RCC 7860 (cell line): ENCODE results near the gene CUBN.

Experiments
- DNase-seq: peaks from one replicate; pipeline ENCODE4 v3.0.0-alpha.2; 2015; ENCODE audit warnings: low spot score
- FAIRE-seq: peaks from 2 replicates; lab custom pipeline; 2012; peaks lifted over from hg19 to GRCh38; lab: Jason Lieb, UNC

CUBN gene

GRCh38 chr10:17049195-17049594 is 80.4 kb downstream of the CUBN start:
- FAIRE-seq (no peak), DNase-seq (no peak)

DNA sequence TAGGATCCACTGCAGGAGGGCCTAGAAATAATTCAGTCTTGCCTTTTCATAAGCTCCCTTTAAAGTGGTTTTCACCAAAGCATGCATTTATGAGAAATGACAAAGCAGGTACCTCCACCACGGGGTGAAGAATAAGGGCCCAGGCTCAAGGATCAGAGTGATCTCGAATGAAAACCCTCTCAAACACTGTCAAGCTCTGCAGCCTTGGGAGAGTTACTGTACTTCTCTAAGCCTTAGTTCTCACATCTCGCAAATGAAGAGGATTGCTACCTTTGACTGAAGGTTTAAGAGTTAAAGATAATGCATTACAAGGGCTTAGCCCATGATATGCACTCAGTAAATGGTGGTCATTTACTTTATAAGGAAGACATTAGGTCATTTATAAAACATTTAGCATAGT is 81.7 kb downstream of the CUBN start:
- no peak for FAIRE-seq
- no peak for DNase-seq

DNA sequence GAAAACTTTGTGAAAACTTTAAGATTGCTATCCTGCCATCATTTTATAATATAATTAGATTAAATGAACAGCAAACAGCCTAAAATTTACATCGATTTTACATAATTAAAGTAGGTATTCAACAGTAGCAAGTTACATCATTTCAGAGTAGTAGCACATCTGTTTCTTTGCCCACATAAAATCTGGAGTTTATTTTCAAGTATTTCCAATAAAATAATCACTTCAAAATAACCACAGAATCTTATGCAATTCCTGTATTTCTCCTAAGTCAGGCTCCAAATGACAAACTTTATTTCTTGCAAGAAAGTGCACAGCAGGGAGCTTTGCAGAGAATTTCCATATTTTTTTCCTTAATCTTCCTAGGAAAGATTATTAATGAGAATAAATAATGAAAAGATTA is 82.6 kb downstream of the CUBN start:
- DNase-seq (no peak), FAIRE-seq (no peak)

GRCh38 chr10:17043586-17043985 is 86.0 kb downstream of the CUBN start:
- FAIRE-seq: no peak

GRCh38 chr10:17041626-17042520 is 87.7 kb downstream of the CUBN start:
- no peak for FAIRE-seq
- DNase-seq: no peak

More at GRCh38 chr10:17043586-17043985, 86.0 kb downstream of the CUBN start:
- no peak for DNase-seq

- FAIRE-seq (no peak), DNase-seq (no peak)
These were observed 91.0 kb downstream of the CUBN start for GRCh38 chr10:17038627-17039026.

DNA sequence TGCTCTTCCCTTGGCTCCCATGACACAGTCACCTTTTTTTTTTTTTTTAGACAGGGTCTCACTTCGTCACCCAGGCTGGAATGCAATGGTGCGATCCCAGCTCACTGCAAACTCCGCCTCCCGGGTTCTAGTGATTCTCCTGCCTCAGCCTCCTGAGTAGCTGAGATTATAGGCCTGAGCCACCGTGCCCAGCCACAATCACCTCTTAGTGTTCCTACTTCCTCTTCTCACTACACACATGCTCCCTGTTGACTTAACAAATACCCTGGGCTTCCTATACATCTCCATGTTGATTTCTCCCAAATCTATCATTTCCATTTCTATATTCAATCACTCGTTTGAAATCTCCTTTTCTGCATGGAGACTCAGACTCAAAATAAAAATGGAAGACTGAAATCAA is 91.7 kb downstream of the CUBN start:
- FAIRE-seq: no peak
- no peak for DNase-seq

- no peak for FAIRE-seq
These were observed 94.2 kb downstream of the CUBN start for GRCh38 chr10:17035446-17035845.

GRCh38 chr10:17033529-17034260 is 95.9 kb downstream of the CUBN start:
- no peak for FAIRE-seq

More at GRCh38 chr10:17035446-17035845, 94.2 kb downstream of the CUBN start:
- DNase-seq: no peak

GRCh38 chr10:17031637-17032635 is 97.7 kb downstream of the CUBN start:
- FAIRE-seq (no peak), DNase-seq (no peak)

More at GRCh38 chr10:17033529-17034260, 95.9 kb downstream of the CUBN start:
- no peak for DNase-seq

DNA sequence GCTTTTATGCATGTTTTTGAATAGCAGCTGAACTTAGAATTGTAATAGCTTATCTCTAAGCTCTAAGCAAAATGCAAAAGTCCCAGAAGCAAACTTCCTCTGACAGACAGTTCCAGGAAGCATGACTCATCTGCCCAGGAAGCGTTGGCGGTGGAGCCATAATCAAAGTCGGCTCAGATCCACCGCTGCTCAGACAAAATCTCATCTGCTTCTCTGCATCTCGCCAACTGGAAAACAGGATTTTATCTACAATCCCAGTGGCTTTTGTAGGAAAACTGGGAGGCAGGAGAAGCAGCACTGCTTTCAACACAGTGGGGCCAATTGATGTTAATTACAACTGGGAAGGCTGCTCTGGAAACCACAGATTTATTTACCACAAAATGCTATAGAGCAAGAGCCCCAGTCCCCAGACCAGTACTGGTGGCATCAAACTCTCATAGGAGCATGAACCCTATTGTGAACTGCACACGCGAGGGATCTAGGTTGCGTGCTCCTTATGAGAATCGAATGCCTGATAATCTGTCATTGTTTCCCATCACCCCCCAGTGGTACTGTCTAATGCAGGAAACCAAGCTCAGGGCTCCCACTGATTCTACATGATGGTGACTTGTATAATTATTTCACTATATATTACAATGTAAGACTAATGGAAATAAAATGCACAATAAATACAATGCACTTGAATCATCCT is 99.9 kb downstream of the CUBN start:
- FAIRE-seq (peak; percentile 79), DNase-seq (peak; percentile 56)

DNA sequence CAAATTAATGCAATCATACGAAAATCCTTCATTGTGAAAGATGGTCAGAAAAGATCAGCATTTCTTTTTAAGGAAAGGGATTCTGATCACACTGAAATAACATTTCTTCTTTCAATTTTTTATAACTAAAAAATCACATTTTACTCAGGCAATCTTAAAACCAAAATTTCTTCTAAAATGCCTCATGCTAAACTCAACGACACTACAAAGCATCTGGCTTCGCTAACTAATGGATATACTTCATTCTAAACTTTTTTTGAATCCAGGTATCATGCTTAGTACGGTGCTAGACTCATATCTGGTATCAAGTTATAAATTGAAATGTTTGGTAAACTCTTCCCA is 100.4 kb downstream of the CUBN start:
- no peak for DNase-seq
- FAIRE-seq: no peak

DNA sequence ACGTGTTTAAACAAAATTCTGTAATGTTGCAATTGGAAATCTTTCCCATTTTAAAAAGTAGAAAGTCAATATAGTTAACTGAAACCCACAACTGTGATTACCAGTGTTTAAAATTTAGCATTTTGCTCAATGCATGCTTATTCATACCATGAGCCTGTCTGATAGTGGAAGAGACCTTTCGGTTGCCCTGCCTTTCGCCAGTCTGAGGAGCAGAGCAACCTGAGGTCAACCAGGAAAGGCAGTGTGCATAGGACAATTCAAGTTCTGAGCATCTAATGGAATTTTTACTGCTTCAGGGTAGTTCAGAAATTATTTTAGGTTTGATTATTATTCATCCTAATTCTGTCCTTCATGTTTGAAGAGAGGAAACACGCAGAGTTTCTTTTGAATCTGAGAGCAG is 100.8 kb downstream of the CUBN start:
- FAIRE-seq: no peak

DNA sequence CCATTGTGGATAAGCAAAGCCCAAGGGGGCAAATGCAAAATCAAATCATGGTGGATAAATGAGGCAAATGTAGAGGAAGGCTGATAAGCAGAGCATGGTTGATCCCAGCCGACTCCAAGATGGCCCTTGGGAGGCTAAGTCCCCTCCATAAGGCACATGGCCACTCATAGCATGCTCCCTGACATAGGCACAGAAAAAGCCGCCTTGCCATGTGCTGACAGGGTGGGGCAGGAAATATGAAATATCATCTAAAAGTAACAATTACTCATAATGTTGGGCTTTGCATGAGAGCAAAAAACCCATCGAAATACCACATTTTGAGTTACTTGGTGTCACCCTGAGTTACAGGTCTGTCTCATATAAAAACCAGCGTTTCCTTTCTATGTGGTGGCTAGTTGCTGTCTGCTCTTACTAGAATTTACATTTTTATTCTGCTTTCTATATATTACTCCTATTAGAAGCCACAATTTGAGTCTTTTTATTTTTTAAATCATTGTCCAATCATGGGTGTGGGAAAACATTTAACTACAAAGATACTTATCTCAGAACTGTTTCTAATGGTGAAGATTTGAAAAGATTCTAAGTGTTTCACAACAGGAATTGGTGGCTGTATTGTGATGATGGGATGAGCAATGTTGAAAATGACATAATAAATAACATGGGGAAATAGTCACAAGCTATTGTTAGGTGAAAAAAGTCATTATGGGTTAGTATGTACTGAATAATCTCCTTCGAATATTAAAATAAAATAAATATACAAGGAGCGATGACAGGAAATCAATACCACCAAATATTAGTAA is 102.7 kb downstream of the CUBN start:
- no peak for FAIRE-seq

More for the DNA sequence above, 100.8 kb downstream of the CUBN start:
- DNase-seq: no peak

DNA sequence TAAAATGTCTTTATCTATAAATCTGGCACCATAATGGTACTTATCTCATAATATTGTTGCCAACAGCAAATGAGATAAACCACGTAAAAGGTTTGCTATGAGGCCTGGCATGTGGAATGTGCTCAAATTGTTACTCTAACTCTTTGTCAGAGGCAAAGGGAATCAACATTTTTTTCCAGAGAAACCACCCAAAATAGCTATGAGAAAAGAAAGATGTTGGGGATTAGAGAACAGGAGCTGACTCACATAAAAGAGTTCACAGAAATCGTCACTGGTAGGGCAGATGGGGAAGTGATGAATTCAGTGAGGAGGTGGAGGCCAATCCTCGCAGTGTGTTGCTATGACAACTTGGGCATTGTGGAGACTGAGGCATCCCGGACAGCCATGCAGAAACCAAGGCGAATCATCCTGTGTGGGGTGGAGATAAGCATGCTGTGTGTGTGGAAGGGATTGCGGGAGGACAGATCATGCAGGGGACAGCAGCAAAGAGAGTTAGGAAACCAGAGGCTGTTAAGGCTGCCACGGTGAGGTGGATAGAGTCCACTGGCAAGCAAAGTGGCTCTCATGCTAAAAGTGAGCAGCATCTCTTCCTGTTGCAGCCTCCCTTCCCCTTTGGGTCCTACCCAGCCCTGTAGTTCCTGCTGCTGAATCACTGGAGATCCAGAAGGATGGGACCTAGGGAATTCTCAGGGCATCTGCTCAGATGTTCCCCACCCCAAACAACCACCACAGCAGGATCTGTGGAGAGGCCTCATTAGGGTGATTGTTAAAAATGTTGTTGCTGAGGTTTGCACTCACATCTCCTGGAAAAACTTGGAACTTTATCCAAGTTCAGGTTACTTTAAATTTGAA is 103.9 kb downstream of the CUBN start:
- peak; percentile 97 for DNase-seq
- peak; percentile 78 for FAIRE-seq

More for the DNA sequence above, 102.7 kb downstream of the CUBN start:
- no peak for DNase-seq

GRCh38 chr10:17024461-17024860 is 105.2 kb downstream of the CUBN start:
- DNase-seq: no peak
- no peak for FAIRE-seq

DNA sequence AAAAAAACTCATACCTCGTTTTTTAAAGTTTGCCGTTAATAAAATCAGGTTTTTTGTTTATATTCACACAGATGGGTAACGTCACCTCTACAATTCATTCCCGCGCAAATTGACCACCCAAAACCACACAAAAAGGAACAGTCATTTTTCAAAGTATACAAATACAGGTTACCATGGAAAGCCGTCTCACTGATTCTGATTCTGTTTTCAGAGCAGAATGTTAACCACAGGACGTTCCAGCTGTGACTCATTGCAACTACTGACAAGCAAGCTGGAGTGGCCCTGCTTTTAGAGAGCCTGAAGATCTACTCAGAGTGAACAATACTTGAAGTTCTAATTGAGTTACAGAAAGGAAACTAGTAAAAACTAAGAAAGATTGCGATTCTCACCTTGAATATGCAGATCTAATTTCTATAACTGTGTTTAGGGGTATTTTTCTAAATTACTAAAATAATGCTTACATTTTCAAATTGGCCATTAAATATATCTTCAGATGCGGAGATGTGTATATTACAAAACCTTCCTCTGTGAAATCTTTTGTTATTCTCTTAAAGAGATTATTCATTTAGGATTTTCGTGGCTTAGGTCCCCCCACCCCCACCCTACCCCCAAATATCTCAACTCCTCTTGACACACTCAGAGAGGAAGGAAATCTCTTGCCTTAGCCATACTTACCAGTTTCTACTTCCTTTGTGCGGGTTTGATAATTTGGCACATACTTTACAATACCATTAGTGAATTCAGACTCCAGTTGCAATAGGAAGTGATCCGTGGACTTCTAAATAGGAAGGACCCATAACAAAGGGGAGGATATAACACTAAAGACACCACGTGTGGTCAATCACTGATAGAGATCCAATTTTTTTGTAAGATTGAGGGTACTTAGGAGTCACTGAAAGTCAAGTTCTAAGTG is 106.0 kb downstream of the CUBN start:
- DNase-seq (peak; percentile 99), FAIRE-seq (peak; percentile 99)
